ENCODE data around the gene NDUFS2. TPM values are rescaled to one million over a fixed set of nuclear protein-coding genes. Genes with fewer than 3 reads are reported as not detected.

The NDUFS2 gene
- polyA plus RNA-seq, 5 donors = 146 to 165 (median 156) TPM

GRCh38 chr1:161193561-161194235 is 8.5 kb upstream of the NDUFS2 start:
- no peak for DNase-seq

DNA sequence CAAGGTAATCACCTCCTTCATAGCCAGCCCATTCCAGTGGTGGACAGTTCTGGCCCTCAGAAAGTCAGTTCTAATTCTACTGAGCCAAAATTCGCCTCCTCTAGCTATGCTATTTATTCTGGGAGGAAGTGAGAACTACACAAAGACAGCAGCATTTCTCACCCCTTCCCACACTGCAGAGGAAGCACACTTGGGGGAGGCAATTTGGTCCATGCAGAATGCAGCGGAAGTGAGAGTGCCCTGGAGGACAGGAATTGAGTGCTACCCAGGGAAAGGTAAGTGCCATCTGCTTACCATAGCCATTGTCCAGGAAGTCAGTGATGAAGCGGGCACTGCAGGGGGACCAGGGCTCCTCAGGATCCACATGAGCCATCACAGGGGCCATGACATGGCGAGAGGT is 7.0 kb upstream of the NDUFS2 start:
- DNase-seq = no peak

GRCh38 chr1:161196111-161196510 is 6.1 kb upstream of the NDUFS2 start:
- DNase-seq = no peak

DNA sequence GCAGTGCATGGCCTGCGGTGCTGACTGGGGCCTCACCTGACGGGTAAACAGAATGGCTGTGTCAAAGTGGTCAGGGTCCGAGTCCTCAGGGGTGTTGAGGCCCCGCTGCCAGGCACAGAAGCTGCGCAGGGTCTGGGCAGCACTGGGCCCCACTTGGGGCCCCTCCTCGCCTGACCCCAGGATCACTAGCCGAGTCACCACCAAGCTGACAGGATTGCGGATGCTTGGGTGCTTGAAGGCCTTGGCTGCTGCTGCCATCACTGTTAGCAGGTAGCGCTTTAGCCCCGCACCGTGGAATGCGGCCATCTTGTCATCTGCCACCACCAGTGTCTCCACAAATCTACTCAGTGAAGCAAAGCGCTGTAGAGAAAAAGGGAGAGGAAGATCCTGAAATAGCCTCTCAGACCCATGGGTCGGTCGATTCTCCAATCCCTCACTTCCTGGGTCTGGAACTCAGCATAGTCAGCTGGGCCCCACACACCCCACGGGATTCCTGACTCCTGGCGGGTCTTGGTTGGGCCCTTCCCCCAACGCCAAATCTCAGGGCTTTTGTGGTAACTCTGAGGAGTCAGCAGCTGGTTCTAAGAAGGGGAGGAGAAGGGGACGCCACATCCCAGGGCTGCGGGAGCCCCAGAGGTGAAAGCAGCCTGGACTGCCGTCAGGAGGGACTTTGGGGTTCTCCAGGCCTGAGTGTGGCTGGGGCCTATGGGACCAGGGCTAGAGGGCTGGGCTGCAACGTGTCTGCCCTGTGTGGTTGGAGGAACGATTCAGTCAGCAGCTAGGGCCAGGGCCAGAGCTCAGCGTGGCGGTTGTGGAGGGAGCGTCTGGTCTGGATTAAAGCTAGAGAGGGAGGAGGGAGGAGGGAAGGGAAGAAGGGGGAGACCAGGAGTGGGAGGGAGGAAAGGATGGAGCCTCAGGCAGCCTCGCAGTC is 5.4 kb upstream of the NDUFS2 start:
- DNase-seq = no peak

- DNase-seq = no peak
Measured at GRCh38 chr1:161197560-161198193, 4.5 kb upstream of the NDUFS2 start.

GRCh38 chr1:161198194-161198896 is 3.8 kb upstream of the NDUFS2 start:
- no peak for DNase-seq

DNA sequence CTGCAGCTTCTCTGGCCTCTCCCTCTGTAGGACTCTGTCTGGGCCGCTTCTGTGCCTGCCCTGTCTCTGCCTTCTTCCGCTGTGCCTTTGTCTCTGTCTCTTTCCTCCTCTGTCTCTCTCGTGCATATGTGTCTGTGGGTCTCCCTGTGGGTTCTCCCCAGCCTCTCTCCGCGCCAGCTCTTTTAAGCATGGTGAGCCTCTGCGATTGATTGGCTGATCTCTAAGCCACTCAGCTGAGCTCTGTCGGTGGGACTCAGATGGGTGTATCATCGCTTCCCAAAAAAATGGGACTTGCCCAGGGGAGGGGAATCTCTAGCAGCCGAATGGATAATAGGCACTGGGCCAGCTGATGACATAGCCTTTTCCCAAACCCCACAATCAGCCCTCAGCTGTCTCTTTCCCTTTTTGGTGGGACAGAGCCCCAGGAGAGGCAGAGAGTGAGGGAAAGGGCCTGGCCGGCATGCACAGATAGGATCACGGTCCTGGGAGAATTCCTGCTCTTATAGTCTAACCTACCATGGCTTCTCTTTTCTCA is 3.2 kb upstream of the NDUFS2 start, which contains the start of gene ADAMTS4:
Gene ADAMTS4, minus strand, starts transcription at position 158 of the 535 bp plus-strand sequence. CDS start 427 bp downstream, outside the sequence.
- DNase-seq = peak; percentile 70 to 77

GRCh38 chr1:161199506-161200139 is 2.5 kb upstream of the NDUFS2 start:
- no peak for DNase-seq

- DNase-seq = no peak
Measured at GRCh38 chr1:161200421-161200991, 1.7 kb upstream of the NDUFS2 start.

DNA sequence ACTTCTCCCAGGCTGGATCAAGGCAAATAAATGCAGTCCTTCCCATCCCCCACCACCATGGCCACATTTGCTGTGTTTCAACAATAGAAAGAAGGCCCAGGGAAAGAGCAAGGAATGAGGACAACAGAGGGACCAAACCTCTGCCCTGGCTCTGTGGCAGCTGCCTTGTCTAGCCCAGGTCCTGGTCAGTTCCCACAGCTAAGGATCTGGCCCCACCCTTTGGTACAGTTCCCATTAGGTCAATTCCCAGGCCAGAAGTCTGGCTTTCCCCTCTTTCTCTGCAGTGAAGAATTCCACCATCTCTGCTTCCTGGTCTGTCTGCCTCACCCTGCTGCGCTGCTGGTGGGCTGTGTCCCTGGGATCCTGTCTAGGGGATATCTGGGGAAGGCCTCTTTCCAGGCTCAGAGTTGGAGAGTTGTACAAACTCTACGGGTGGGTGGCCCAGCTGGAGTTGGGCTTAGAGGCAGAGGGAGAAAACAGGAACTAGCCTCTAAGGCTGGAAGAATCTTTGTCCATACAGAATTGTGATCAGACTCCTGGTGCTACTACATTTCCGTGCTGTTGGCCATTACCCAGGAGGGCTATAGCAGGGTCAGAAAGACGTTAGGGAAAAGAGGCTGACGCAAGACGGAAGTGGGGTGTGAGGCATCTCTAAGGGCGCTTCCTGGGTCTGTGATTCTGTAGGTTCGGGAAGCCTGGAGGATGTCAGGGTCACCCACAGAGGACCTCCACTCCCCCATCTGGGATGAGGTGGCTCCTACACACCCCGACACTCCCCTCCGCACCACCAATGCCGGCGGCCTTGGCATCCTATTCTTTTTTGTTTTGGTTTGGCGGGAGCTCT is 953 bp upstream of the NDUFS2 start:
- DNase-seq = peak in 1 of 2 donors; percentile 75

DNA sequence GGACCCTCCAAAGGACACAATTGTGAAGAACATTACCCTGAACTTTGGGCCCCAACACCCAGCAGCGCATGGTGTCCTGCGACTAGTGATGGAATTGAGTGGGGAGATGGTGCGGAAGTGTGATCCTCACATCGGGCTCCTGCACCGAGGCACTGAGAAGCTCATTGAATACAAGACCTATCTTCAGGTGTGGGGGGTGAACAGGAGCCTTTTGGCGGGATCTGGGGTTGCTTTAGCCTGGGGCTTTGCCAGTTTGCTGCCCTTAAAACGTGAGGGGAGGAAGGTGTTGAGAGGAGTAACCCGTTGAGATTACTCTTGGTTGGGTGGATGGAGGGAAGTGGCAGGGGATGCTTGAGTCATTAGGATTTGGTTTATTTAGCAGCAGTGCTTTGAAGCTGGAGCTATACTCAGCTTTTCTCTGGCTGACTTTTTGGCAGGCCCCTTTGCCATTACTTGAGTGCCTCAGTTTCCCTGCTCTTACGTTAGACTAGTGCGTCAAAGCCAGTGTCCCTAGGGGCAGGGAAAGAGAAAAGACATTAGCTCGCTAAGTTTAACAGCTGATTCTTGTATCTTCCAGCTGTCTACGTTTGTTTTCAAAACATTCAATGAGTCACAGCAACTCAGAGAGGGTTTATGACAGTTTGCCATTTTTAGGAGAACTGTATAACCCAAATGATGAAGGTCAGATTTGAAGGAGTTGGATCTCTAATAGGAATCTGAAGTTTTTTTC is 4.4 kb downstream of the NDUFS2 start:
- no peak for DNase-seq

GRCh38 chr1:161207173-161207572 is 5.0 kb downstream of the NDUFS2 start:
- DNase-seq = no peak

- no peak for DNase-seq
Measured at GRCh38 chr1:161209790-161210409, 7.7 kb downstream of the NDUFS2 start.

DNA sequence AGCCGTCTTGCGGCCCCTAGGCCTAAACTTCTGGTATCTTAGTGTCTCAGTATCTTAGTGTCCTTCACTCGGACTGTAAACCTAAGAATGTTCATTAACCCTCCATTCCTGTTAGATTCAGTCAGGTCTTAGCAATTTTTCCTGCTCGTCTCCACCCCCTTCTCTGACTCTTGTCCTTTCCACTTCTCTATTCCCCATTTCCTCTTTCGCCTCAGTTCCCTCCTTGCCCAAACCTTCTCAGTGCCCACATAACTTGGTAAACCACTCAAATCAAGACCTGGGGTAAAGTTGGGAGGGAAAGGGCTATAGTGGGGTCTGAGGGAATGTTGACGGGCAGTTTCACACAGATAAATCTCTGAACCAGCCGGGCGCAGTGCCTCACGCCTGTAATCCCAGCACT is 12.2 kb downstream of the NDUFS2 start:
- no peak for DNase-seq

- DNase-seq = no peak
Measured at GRCh38 chr1:161215076-161215475, 12.9 kb downstream of the NDUFS2 start, which contains the start of gene FCER1G. Gene FCER1G (plus strand): TSS chr1:161215295. CDS start chr1:161215322, 27 bp downstream.

DNA sequence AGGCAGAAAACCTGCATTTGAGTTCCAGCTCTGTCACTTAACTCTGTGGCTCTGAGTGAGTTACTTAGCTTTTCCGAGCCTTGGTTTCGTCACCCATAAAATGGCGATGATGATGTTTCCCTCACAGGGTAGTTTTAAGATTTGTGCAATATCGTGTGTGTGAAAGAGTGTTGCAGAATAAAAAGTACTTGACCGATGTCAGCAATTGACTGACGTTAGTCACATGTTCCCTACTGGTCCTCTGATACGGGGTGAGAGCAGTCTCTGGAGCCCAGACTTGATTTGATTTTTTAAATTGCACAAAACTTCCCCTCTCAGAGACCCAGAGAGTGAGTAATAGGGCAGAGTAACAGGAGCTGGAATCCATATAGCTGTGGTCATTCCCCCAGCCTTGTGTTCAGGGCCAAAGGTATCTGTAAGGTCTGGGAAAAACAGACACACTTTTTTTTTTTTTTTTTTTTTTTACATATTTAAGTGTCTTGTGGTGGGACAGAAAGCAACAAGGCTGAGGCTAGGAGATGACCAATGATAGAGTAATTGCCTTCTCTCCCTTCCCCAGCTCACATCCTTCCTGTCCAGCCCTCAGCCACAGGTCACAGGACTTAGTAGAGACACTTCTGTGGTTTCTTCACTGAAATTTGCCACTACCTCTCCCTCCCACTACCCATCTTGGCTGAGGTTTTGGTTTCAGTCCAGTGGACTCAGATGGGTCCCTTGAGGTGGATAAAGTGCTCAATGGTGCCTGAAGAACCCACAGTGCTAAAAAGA is 15.0 kb downstream of the NDUFS2 start:
- DNase-seq = no peak

GRCh38 chr1:161217831-161218230 is 15.7 kb downstream of the NDUFS2 start:
- no peak for DNase-seq
